GM12891 (cell line): Measurements from ENCODE around the gene DCST2.

Experiments used
- PAX5 ChIP-seq: IDR thresholded peaks from 2 replicates; pipeline ENCODE4 v1.6.1; 2011; ENCODE audit warnings: low read length, moderate library complexity, mild to moderate bottlenecking; ENCODE audit not compliant: insufficient read depth, severe bottlenecking
- POLR2A ChIP-seq: IDR thresholded peaks from 2 replicates; pipeline ENCODE4 v1.6.1; 2011; ENCODE audit warnings: low read depth, low read length, control low read depth
- POLR2AphosphoS5 ChIP-seq: IDR thresholded peaks from 2 replicates; pipeline ENCODE4 v1.6.1; 2011; ENCODE audit warnings: low read depth, low read length, control low read depth
- POU2F2 ChIP-seq: IDR thresholded peaks from 2 replicates; pipeline ENCODE4 v1.6.1; 2011; ENCODE audit warnings: low read depth, mild to moderate bottlenecking, control low read depth, low read length, moderate library complexity
- SPI1 ChIP-seq: IDR thresholded peaks from 2 replicates; pipeline ENCODE4 v1.6.1; 2011; ENCODE audit warnings: low read depth, low read length, control low read depth
- TAF1 ChIP-seq: IDR thresholded peaks from 2 replicates; pipeline ENCODE4 v1.6.1; 2011; ENCODE audit warnings: low read depth, low read length, control low read depth

DNA sequence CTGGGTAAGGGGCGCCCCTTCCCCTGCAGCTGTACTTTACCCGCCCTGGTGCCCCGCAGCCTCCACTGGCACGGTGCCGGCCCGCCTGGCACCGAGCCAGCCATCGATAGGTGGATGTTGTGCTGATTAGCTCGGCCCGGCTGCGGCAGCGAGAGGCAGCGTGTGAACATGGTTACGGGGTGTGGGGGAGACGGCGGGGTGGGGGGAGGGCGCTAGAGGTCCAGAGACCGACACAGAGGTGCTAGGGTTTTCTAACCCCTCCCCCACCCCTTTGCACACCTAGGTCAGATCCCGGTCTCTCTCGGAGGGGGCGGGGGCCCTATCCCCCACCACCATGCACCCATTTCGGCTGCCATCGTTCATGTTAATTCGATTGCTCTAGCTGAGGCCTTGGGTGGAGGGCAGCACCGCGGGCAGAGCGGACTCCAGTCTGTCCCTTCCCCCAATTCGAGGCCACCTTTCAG lies 36.6 kb upstream of the DCST2 start:
- TF ChIP-seq POLR2AphosphoS5 (no peak), POLR2A (no peak), TAF1 (no peak), POU2F2 (no peak), SPI1 (no peak), PAX5 (no peak)
